Aorta (tissue), 5 donors: Measurements from ENCODE around the gene KIF26A. TPM values are rescaled to one million over a fixed set of nuclear protein-coding genes. Genes with fewer than 3 reads are reported as not detected.

Source experiments
- ATAC-seq: fragments of 200-7000 bp; cut with Tn5 transposase; one replicate; pipeline ENCODE4 v1.9.1; 2022; ENCODE audit warnings: moderate library complexity; ENCODE audit not compliant: low FRiP score
- DNase-seq, 2 donors: peaks; one replicate each; pipeline ENCODE4 v3.0.0-alpha.2; 2020
- H3K27ac ChIP-seq, 2 donors: one replicate each; pipeline ENCODE4 v1.5.1; 2013; ENCODE audit warnings: low read length in 2 of 2, mild to moderate bottlenecking in 2 of 2, moderate library complexity in 2 of 2, control low read depth in 1 of 2, inconsistent platforms in 1 of 2, low read depth in 1 of 2
- H3K27me3 ChIP-seq, 2 donors: one replicate each; pipeline ENCODE4 v1.6.1; 2013; ENCODE audit warnings: control low read depth in 1 of 2, low read length in 1 of 2, mild to moderate bottlenecking in 1 of 2, moderate library complexity in 1 of 2; ENCODE audit not compliant: insufficient read depth in 2 of 2, control insufficient read depth in 1 of 2
- H3K36me3 ChIP-seq, 2 donors: one replicate each; pipeline ENCODE4 v1.6.1; 2013; ENCODE audit warnings: control low read depth in 1 of 2, low read length in 1 of 2, mild to moderate bottlenecking in 1 of 2; ENCODE audit not compliant: insufficient read depth in 2 of 2, control insufficient read depth in 1 of 2
- H3K4me1 ChIP-seq, 2 donors: one replicate each; pipeline ENCODE4 v1.6.1; 2013; ENCODE audit warnings: low read length in 2 of 2, control low read depth in 1 of 2, mild to moderate bottlenecking in 1 of 2, moderate library complexity in 1 of 2; ENCODE audit not compliant: insufficient read depth in 2 of 2, control insufficient read depth in 1 of 2
- H3K4me3 ChIP-seq, 2 donors: one replicate each; pipeline ENCODE4 v1.5.1; 2013; ENCODE audit warnings: low read length in 2 of 2, control low read depth in 1 of 2, mild to moderate bottlenecking in 1 of 2
- H3K9me3 ChIP-seq: one replicate; pipeline ENCODE4 v1.6.1; 2013; ENCODE audit warnings: mild to moderate bottlenecking, low read length; ENCODE audit not compliant: control insufficient read depth
- WGBS, 2 donors: extraction: QIAGEN DNeasy Blood & Tissue Kit; methylation state at CpG; one replicate each; pipeline ENCODE4 v1.1.7; 2013; 5-methylcytosine and 5-hydroxymethylcytosine counted together
- intact Hi-C, 2 donors: fragments of 100-400 bp; cut with DNase I; formaldehyde crosslinking; loops; one replicate each; pipeline versions ENCODE4 v1.14.2 to v1.15.0; 2022
- microRNA-seq, 2 donors: library from miRNA; unstranded; fragments of <30 nt; microRNA quantifications; one replicate each; pipeline ENCODE4 v1.2.0, GENCODE V29; 2020
- polyA plus RNA-seq, 2 donors: library from polyadenylated mRNA; stranded (reverse); fragments of 200-250 nt; gene quantifications; one replicate each; pipeline ENCODE4 v1.2.3, GENCODE V29; 2013
- total RNA-seq, 2 donors: library from RNA; stranded (reverse); fragmentation: NEBNext Ultra II Directional; extraction: Animal tissue kit (Norgen Biotek cat#: 25700); gene quantifications; one replicate each; pipeline ENCODE4 v1.2.1, GENCODE V29; 2021
- donor health status: healthy with polysubstance abuse.
- donor health status: Bipolar disorder and iron deficiency.
- donor health status: DM: no; HTN: no; CAD: no.
- donor health status: DM: no; HTN: no; CAD: no.
- donor health status: DM: yes; HTN: yes; CAD: no.

Gene KIF26A
- total and polyA plus RNA-seq, 4 donors: 0.13 to 8.3 (median 3.2) TPM

DNA sequence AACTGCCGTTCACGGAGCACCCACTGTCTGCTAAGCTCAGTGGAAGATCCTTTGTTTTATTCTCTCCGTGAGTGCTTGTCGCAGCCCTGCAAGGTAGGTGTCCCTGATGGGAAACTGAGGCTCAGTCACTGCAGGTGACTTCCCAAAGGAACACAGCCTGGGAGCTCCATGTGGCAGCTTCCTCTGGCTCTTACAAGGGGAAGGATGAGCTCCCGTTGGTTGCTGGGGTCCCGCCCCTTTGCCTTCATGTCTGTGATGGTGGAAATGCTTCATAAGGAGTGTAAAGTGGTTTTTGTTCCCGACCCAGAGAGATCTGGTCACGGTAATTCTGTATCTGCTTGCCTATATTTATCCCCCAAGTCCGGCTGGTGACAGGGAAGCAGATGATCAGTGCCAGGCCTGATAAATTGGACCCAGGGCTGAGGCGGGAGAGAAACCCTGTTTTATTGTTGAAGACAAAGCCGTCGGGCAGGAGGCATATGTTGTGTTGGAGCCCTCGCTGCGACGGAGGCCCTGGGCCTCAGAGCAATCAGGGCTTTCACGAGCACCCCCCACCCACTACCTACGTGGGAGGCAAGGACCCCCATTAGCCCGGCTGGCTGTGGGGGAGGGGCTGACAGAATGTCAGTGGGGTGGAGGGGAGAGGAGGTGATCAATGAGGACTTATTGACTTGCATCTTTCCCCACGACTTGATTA is 91.9 kb downstream of the KIF26A start:
- Histone ChIP-seq H3K27ac (no peak overlapping the region), H3K4me1 (no peaks in the 10 kb centered on the region), H3K36me3 (no peaks in the 10 kb centered on the region), H3K27me3 (no peaks in the 10 kb centered on the region), H3K4me3 (no peak overlapping the region), H3K9me3 (peaks cover 6% of the 10 kb centered on the region)
- DNase-seq (peak; percentile 15 to 38), ATAC-seq (no peak)
- intact Hi-C loops: no loop called here
- WGBS, 2 donors: 62 to 67% methylated on average over 19 of the region's 19 CpGs

Small RNA genes within 50 kb of the gene (microRNA-seq; reads per million reads assigned to microRNA genes)
- gene MIR203A (0 reads per million in 2 donors), gene MIR203B (0 reads per million in 2 donors)

Other genes starting within 250 kb of the KIF26A start
- 1 to 10 TPM; 1.7 to 2.7 TPM for gene TDRD9, start 210.1 kb upstream of the KIF26A start, total RNA-seq
- 1 to 10 TPM; 1.1 to 2.3 TPM for gene TDRD9, start 210.1 kb upstream of the KIF26A start, polyA plus RNA-seq
- not detected for gene RD3L, start 196.1 kb upstream of the KIF26A start, total RNA-seq
- gene RD3L, start 196.1 kb upstream of the KIF26A start, polyA plus RNA-seq: not detected
- 1 to 10 TPM in 1 of 2 donors, under 1 TPM in 1; 0.13 to 2.2 TPM for gene ASPG, start 52.9 kb upstream of the KIF26A start, total RNA-seq
- 1 to 10 TPM in 1 of 2 donors, under 1 TPM in 1; 0.20 to 1.6 TPM for gene ASPG, start 52.9 kb upstream of the KIF26A start, polyA plus RNA-seq